H1 (cell line): ENCODE results near the gene ORAI1. TPM values are rescaled to one million over a fixed set of nuclear protein-coding genes. Genes with fewer than 3 reads are reported as not detected.

ENCODE experiments used
- BACH1 ChIP-seq: IDR thresholded peaks from 2 replicates; pipeline ENCODE4 v1.6.1; 2012; ENCODE audit warnings: low read length, improper control_type of control experiment
- KDM5A ChIP-seq: fragments of 200-600 bp; IDR thresholded peaks from 2 replicates; pipeline ENCODE4 v1.7.1; 2012; ENCODE audit warnings: mild to moderate bottlenecking, low read length, inconsistent platforms, mixed read lengths
- NANOG ChIP-seq: IDR thresholded peaks from 2 replicates; pipeline ENCODE4 v1.6.1; 2011; ENCODE audit warnings: low read length, low read depth, mild to moderate bottlenecking, inconsistent platforms; ENCODE audit not compliant: insufficient read depth, poor library complexity, severe bottlenecking
- POLR2AphosphoS5 ChIP-seq: IDR thresholded peaks from 2 replicates; pipeline ENCODE4 v1.6.1; 2011; ENCODE audit warnings: low read depth, low read length
- SP2 ChIP-seq: IDR thresholded peaks from 2 replicates; pipeline ENCODE4 v1.6.1; 2012; ENCODE audit warnings: mild to moderate bottlenecking, low read length, inconsistent platforms
- polyA plus RNA-seq, 7 experiments: library from polyadenylated mRNA; depleted of rRNA in 3 of 7; stranded (reverse) in 5 of 7; unstranded in 2 of 7; fragments of >200 nt in 5 of 7; fragments of 200-250 nt in 2 of 7; gene quantifications; 1 replicate in 5 of 7; 2 replicates in 1 of 7; 4 replicates in 1 of 7; pipeline versions ENCODE4 v1.2.1 to v1.2.3, GENCODE V29; 2011 to 2013; ENCODE audit warnings: missing spikeins in 2 of 7, mixed read lengths in 2 of 7
- total RNA-seq: library from RNA; stranded (reverse); fragmentation: NEBNext Ultra II Directional; extraction: Animal tissue kit (Norgen Biotek cat#: 25700); gene quantifications from 2 replicates; pipeline ENCODE4 v1.2.1, GENCODE V29; 2021

ORAI1 gene
- total and polyA plus RNA-seq, 2 of the 8 experiments (the other 6 are each of a cell fraction or from before 2014, with no cell fraction given), result 29.9 to 71.5 TPM

GRCh38 chr12:121649819-121650353 lies 23.6 kb downstream of the ORAI1 start (continued):
- TF ChIP-seq SP2, result no peak
- no peak for TF ChIP-seq NANOG
- TF ChIP-seq BACH1, result no peak
- TF ChIP-seq POLR2AphosphoS5, result no peak
- TF ChIP-seq KDM5A, result no peak
